Measurements from ENCODE around the gene KLF2.

The KLF2 gene

DNA sequence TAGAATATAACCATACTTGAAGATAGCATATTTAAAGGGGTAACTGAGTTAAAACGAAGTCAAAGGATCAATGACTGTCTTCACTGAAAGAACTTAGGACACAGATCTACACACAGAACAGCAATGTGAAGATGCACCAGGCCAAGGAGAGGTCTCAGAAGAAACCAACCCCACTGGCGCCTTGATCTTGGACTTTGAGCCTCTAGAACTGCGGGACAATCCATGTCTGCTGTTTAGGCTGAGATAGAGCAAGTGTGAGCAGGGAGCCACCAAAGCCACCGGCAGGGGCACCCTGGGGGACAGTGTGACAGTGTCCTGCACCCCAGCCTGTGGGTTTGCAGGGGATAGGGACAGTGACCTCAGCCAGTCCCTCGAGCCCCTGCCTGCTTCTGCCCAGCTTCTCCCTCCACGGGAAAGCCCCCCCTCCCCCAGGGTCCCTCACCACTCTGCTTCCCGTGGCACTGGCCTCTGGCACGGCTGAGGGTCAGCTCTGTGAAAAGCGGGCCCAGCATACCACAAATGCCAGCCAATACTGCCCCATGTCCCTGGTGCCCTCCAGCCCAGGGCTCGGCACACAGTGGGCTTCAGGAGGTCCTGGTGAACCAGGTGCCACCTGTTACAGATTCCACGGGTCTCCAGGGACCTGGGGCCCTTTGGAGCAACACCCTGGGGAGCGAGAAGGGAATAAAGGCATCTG, 40.8 kb downstream of the KLF2 start:
- no peak for DNase-seq

- DNase-seq: no peak
Observed at GRCh38 chr19:16366056-16366432, 41.4 kb downstream of the KLF2 start.

GRCh38 chr19:16366433-16367260, 42.0 kb downstream of the KLF2 start:
- no peak for DNase-seq

DNA sequence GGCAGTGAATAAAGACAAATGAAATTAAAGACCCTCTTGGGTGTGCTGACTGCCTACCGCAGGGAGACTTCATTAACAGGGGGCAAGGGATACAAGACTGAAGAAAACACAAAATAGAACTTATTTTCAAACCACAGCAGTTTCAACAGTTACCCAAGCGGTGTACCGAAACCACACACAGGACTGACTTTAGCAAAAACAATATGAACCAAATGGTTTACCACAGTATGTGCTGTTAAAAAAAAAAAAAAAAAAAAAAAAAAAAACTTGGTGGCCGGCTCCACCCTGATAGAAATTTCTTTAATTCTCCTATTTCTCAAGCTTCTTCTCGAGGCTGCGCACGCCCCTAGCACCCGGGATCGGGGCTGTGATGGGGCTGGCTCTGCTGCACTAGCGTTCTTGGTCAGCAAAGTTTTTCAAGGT, 42.6 kb downstream of the KLF2 start:
- no peak for DNase-seq

DNA sequence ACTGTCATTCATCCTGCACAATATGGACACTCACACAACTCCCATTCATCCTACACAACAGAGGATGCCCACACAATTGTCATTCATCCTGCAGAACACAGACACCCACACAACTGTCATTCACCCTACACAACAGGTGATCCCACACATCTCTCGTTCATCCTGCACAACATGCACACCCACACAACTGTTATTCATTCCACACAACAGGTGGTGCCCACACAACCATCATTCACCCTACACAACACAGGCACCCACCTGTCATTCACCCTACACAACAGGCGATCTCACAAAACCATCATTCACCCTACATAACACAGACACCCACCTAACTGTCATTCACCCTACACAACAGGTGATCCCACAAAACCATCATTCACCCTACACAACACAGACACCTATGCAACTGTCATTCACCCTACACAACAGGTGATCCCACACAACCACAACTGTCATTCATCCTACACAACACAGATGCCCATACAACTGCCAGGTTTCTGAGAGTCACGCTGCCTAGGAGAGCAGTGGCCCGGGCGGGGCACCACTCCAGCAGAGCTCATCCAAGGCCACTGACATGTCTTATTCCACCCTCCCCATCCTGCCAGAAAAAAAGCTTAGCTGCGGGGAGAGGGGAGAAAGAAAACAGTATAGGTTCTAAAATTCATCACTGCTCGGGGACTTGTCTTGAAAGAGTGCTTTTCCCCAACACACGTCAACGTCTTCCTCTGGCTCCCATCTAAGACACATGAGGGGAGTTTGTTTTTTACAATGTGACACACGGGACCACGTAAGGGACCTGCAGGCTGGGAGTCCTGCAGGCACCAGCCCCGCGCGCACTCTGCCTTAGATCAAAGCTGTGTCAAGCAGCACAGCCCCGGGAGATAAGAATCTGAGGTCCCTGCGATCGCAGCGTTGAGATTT, 44.0 kb downstream of the KLF2 start:
- DNase-seq: no peak

DNA sequence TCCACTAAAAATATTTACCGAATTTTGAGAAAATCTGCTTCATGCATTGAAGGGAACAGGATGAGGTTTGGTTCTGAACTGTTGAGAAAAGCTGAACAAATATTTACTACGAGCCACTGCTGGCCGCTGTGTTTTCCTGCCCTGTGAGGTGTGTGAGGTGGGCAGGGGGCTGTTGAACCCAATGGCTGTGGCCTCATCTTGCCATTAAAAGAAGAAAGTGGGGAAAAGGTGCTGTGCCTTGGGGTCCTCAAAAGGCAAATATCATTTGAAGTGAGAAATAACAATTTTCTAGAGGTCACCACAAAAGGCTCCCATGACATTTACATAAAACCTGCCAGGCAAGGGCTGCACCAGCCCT, 44.7 kb downstream of the KLF2 start:
- no peak for DNase-seq

- DNase-seq: no peak
Observed at GRCh38 chr19:16369664-16370576, 45.3 kb downstream of the KLF2 start.

- DNase-seq: no peak
Observed at GRCh38 chr19:16370641-16371391, 46.2 kb downstream of the KLF2 start.

DNA sequence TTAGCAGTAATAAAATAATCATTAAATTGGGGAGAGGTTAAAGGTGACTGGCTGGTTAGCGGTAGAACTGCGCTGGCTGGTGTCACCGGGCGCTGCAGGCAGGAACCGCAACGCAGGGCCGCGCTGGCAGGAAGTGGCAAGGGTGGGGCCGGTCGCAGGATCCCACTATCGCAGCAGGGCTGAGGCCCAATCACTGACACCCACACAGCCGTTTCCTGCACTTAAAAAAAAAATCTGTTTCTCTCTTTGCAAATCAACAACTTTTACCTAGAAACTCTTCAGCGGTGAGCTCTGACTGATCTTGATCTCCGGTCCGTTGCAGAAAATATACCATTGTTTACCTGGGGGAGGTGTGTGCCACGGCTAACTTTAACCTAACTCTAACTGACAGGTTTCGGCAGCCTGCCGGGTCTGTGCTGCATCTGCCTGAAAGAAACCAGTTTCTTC, 46.9 kb downstream of the KLF2 start:
- no peak for DNase-seq

DNA sequence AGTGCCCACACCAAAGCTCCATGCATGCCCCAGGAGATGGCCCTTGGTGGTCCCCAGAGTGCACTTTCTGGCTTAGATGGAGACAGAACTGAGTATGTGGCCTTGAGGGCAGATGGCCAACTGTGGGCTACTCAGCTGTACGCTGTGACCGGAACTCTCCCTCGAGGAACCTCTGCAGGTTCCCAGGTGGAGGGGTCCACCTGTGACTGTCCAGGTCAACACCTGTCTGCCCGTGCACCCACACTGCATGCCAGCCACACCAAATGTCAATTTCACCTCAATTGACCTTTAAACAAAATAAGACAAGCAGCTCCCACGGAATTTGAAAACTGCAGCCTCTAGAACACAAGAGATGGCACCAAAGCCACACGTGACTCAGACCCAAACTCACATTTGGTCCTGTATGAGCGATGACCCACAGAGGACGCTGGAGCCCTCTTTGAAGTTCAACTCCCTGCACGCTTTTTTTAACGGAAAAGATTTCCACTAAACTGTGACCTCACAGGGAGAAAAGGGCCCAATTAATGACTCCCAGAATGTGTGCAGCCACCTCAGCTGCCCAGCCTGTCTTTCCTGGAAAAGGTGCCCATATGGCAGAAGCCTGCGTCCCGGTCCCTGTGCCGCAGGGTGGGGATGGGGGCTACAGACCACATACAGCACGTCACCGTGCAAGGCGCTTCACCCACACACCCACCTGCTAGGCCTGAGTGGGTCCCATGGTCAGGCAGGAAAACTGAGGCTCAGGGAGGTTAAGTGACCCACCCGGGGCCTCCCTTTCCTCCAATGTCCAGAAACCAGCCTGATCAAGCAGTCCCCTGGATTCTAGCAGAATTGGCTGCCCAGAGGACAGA, 47.7 kb downstream of the KLF2 start:
- DNase-seq: no peak

GRCh38 chr19:16373079-16373478, 48.5 kb downstream of the KLF2 start:
- no peak for DNase-seq

- no peak for DNase-seq
Observed at GRCh38 chr19:16373532-16373931, 48.9 kb downstream of the KLF2 start.

GRCh38 chr19:16373989-16374388, 49.4 kb downstream of the KLF2 start:
- DNase-seq: no peak

DNA sequence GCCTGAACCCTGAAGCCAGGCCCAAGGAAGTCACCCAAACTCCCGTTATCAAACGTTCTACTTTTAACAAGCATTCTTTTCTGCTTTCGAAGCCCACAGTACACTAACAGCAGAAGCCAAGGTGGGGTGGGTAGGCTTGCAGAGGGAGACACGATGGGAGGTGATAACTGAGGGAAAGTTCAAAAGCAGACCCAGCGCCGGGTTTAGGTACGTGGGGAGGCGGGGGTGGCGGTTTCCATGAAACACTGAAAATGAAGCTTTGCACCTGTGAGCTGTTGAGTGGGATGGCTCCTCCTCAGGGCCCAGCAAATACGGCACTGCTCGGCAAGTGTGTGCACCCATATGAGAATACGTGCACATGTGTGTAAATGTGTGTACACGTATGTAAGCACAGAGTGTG, 49.8 kb downstream of the KLF2 start:
- DNase-seq: no peak

- DNase-seq: no peak
Observed at GRCh38 chr19:16375157-16375935, 50.7 kb downstream of the KLF2 start.

DNA sequence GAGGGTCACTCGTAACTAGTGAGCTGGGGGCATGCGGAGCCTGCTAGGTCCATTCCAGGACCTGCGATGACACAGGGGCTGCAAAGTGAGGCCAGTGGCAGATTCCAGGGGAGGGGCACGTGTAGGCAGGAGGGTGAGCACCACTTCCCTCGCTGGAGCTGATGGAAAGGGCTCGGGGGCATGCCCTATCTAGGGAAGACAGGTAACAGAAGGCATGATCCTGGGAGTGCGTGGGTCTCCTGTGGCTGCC, 51.2 kb downstream of the KLF2 start:
- DNase-seq: no peak

DNA sequence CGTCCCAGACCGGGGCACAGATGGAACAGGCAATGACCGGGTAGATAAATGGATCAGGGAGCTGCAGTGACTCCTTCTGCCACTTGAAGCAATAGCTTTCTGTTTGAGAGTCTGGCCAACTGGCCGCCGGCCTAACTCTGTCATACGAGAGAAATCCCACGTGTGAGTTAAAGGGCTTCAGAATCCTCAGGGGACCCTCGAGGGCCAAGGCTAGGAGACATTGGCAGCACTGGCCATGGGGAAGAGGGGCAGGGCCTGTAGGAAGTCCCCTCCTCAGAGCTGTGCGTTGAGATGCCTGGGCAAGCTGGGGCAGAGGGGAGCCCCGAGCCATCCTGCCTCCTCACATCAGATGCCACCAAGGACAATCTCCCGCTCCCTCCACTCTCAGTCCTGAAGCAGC, 51.6 kb downstream of the KLF2 start:
- no peak for DNase-seq

GRCh38 chr19:16376649-16377048, 52.0 kb downstream of the KLF2 start:
- DNase-seq: peak; percentile 53

DNA sequence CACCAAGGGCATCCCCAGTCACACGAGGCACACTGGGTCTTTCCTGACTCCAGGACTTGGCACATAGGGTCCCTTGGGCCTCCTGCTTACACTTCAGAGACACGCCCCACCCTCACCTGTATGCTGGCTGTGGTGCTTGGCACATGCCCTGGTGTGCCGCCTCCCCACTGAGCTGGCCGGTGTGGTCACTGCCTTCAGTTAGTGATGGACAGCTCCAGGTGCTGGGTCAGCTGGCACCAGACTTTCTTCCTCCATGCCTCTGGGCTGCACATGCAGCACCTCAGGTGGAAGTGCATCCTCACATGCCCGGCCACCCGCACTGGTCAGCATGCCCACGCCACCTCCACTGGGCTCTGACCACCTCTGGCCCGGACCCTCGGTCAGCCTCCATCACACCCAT, 52.9 kb downstream of the KLF2 start:
- DNase-seq: no peak

All from 8988T (cell line).